HG03103 (cell line): Measurements from ENCODE around the gene HSPA1A.
"Not testable (repeated sequence)": the region's sequence is repeated elsewhere in the genome, so short reads cannot be mapped to it uniquely, and the experiment has no call there.

ENCODE experiments used
- ATAC-seq: cut with Tn5 transposase; IDR thresholded peaks from one replicate; pipeline ENCODE4 v1.9.1; 2021; ENCODE audit warnings: low read depth; ENCODE audit not compliant: unreplicated experiment

HSPA1A gene

DNA sequence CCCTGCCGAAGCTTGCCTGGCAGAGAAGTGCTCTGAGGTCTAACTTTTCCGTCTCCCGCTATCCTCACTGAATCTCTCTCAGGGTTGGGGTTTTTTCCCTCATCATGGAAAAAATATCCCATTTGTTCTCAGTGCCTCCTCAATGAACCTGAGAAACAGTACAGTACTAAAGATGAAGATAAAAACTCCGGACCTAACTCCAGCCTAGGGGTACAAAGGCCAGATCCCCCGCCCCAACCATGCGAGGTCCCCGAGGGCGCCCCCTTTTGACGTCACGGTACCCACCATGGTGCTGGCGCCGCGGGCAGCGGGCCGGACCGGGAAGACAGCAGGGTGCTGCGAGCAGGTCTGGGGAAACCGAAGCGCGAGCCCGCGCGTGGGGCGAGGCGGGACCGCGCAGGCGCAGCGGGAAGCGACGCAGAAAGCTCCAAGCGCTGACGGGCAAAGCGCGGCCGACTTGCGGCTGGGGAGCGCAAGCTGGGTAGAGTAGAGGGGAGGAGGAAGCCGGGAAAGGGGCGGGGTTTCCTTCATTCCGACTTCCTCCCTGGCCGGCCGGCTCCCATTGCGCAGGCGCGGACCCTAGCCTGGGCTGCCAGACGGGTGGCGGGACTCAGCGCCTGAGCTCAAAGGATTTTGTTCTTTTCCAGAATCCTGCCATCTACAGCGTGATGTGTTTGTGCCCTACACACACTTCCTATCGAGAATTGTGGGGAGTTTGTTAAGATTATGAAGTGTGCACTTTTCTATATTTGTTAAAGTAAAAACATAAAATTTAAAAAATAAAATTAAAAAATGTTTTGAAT, 8.7 kb upstream of the HSPA1A start, which contains the start of gene LSM2:
LSM2 (minus strand) TSS at position 497 of the 803 bp plus-strand sequence; CDS start at position 288, 209 bp downstream.
- peak; percentile 83 for ATAC-seq

DNA sequence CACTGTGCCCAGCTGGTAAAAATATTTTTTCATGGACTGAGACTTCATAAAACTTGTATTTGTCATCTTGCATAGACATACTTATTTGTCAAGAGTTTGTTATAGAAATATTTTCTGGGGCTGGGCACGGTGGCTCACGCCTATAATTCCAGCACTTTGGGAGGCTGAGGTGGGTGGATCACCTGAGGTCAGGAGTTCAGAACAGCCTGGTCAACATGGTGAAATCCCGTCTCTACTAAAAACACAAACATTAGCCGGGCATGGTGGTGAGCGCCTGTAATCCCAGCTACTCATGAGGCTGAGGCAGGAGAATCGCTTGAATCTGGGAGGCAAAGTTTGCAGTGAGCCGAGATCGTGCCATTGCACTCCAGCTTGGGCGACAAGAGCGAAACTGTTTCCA, 6.7 kb upstream of the HSPA1A start:
- ATAC-seq, result not testable (repeated sequence)

DNA sequence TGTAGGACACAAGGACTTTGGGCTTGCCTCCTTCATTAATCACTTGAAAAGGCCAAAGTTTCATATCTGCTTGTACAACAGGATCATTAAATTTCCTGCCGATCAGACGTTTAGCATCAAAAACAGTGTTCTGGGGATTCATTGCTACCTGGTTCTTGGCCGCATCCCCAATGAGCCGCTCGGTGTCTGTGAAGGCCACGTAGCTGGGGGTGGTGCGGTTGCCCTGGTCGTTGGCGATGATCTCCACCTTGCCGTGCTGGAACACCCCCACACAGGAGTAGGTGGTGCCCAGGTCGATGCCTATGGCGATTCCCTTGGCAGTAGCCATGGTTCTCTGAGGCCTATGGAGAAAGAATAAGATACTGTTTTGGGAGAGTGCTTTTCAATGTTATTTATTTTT, 3.7 kb upstream of the HSPA1A start:
- ATAC-seq, result no peak

DNA sequence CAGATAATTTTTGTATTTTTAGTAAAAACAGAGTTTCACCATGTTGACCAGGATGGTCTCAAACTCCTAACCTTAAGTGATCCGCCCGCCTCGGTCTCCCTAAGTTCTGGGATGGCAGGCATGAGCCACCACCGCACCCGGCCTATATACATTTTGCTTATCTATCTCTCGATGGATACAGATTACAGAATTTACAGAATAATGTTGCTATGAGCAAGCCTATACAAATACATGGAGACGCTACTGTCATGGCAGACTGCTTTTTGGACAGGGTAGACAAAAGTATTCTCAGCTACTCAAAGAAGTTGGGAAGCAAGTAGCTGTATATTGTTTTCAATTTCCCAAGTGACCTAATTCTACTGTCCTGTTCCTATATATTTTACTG, 1.9 kb upstream of the HSPA1A start:
- ATAC-seq, result no peak

DNA sequence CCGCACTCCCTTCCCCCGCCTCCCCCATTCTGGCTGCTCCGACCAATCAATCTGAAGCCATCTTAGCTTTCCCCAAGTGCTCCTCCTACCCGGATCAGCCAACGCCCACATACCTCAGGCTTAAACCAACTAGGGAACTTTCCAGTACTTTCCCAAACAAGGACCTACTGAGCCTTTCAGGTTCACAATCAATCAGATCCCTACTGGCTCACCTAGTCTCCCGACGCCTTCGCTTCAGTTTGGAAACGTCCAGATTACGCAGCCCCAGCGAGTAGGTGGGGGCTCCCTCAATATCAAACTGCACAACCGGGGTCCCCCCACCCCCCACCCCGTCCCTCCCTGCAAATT, 692 bp upstream of the HSPA1A start:
- no peak for ATAC-seq

DNA sequence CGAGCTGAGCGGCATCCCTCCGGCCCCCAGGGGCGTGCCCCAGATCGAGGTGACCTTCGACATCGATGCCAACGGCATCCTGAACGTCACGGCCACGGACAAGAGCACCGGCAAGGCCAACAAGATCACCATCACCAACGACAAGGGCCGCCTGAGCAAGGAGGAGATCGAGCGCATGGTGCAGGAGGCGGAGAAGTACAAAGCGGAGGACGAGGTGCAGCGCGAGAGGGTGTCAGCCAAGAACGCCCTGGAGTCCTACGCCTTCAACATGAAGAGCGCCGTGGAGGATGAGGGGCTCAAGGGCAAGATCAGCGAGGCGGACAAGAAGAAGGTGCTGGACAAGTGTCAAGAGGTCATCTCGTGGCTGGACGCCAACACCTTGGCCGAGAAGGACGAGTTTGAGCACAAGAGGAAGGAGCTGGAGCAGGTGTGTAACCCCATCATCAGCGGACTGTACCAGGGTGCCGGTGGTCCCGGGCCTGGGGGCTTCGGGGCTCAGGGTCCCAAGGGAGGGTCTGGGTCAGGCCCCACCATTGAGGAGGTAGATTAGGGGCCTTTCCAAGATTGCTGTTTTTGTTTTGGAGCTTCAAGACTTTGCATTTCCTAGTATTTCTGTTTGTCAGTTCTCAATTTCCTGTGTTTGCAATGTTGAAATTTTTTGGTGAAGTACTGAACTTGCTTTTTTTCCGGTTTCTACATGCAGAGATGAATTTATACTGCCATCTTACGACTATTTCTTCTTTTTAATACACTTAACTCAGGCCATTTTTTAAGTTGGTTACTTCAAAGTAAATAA, 2.0 kb downstream of the HSPA1A start:
- ATAC-seq, result not testable (repeated sequence)

DNA sequence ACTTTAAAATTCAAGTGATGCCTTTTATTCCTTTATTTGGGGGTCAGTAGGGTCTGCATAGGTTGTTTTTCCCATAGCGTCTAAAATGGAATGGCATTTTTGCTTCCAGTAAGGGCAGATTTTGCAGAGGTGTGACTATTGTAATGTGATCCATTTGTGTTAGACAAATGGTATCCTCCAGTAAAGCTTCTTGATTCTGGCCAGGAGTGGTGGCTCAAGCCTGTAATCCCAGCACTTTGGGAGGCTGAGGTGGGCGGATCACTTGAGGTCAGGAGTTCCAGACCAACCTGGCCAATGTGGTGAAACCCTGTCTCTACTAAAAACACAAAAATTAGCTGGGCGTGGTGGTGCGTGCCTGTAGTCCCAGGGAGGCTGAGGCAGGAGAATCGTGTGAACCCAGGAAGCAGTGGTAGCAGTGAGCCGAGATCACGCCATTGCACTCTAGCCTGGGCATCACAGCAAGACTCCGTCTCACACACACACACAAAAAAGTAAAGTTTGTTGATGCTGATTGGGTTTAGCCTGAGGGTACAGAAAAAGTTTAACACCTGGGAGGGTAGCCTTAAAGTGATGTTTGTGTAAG, 2.7 kb downstream of the HSPA1A start:
- ATAC-seq, result not testable (repeated sequence)

DNA sequence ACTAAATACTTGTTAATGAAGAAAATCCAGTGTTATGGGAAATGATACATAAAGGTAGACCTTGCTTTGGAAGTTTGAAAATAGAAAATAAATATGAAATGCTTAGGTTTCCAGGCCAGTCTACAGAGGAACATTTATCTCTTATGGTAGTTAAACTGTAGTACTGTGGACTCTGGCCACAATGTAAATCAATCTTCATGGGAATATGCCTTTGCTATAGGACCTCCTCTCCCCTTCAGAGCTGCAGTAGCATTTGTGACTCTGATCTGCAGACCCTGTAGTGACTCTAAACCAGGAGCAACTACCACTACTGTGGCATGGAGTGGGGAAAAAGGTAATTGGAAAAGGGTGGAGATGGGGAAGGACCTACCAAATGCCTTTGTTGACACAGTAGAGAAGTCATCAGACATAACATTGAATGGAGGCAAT, 4.5 kb downstream of the HSPA1A start:
- no peak for ATAC-seq

DNA sequence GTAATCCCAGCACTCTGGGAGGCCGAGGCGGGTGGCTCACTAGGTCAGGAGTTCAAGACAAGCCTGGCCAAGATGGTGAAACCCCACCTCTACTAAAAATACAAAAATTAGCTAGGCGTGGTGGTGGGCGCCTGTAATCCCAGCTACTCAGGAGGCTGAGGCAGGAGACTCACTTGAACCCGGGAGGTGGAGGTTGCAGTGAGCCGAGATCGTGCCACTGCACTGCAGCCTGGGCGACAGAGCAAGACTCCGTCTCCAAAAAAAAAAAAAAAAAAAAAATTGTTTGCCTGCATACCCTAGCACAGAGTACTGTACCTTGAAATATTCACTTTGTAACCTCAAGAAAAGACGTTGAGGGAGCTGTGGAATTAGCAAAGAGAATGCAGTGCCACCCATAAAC, 5.1 kb downstream of the HSPA1A start:
- not testable (repeated sequence) for ATAC-seq

DNA sequence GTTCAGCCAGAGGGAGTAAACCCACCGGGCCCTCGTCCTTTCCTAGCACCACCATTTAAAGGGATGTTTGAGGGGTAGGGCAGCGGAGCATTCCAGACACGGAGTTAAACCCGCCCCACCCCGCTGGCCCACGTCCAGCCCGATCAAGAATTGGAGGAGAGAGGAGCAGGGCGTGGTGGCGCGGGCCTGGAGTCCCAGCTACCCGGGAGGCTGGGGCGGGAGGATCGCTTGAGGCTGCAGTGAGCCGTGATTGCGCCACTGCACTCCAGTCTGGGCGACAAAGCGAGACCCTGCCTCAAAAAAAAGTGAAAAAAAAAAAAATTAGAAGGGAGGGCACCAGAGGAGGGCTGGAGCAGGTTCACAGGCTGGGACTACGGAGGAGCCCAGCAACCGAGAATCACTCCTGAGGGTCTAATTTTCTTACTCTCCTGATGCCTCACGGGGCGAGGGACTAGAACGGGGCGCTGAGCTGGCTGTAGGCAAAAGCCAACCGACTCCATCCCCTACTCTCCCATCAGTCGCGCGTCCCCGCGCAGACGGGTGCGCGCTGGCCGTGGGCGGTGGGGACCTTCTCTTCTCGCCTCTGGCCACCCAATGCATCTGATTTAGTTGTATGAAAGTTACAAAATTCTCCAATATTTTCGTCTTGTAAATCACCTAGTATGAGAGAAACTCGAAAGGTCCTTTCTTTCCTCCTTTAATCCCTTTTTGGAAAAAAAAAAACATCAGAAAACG, 6.1 kb downstream of the HSPA1A start:
- no peak for ATAC-seq

DNA sequence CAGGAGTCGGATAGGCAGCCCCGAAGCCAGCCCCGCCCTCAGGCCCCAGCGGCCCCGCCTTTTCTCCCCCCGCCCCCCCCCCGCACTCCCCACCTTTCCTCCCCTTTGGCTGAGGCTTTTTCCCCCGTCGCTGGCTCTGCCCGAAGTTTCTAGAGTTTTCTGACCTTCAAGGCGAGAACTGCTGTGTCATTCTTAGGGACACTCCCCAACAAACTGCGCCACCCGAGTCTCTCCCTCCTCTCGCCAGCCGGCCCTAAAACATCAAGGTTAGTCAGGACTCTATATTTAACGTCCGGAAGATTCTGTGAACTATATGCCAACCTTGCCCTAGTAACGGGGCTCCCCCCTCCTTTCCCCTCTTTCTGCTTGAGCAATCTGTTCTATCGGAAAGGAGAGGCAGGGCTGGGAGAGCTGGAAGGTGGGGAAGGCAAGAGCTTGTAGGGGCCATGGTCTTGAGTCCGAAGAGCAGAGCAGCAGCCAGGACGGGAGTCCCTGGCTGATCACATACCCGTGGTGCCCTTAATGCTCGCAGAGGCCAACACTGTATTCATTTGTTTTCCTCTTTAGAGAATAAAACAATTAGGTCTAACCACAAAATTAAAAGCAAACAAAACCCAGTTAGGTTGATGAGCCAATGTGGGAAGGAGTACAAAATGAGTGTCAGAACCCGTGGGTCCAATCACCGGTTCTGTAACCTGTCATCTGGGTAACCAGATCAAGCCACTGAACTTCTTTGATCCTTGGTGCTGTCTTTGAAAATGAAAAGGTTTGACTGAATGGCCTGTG, 6.9 kb downstream of the HSPA1A start:
- ATAC-seq, result peak; percentile 39

DNA sequence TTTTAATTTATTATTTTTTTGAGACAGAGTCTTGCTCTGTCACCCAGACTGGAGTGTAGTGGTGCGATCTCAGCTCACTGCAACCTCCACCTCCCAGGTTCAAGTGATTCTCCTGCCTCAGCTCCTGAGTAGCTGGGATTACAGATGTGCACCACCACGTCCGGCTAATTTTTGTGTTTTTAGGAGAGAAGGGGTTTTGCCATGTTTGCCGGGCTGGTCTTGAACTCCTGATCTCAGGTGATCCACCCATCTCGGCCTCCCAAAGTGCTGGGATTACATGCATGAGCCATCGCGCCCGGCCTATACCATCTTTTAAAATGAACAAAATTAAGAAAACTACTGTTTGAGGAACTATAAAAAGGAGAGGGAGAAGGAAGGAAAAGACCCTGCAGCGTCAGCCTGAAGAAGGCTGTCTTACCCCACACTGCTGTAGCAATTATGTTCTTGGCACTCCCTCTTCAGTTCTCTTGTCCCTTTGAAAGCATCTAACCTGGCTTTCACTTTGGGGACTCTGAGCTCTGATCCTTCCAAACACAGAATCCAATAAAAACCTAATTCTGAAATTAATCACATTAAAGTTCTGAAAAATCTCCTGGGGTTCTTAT, 8.4 kb downstream of the HSPA1A start:
- ATAC-seq, result not testable (repeated sequence)

DNA sequence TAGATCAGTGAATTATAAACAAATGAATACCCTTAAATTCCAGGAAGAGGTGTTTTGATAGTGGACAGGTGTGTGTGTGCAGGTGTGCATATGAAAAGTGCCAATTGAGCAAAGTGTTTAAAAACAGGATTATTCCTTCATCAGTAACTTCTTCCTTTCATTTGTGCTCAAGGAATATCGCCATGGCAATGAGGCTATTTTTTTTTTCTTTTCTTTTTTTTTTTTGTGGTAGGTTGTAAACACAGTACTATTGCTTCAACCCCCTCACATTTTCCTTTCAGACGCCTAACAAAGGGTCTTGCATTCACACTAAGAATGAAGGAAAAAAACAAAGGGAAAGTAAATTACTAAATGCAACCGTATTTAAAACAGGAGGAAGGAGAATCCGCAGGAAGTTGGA, 10.2 kb downstream of the HSPA1A start:
- ATAC-seq, result no peak

DNA sequence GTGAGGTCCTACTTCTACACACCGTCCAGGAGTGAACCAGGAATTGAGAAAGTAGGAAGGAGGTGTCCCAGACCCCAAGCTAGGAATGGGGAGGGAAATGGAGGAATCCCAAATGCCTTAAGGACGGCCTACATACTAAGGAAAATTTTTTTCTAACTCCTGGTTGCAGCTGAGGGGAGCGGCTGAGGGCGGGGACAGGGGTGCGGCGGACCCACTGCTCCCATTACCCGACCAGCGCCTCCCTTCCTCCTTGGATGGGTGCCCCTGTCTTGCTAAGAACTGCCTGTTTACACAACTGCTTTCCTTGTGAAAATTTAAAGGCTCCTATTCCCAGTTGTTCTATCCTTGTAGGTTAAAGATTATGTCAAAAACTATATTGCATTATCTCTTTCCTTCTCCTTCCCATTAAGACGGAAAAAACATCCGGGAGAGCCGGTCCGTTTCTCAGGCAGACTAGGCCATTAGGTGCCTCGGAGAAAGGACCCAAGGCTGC, 11.5 kb downstream of the HSPA1A start:
- no peak for ATAC-seq

DNA sequence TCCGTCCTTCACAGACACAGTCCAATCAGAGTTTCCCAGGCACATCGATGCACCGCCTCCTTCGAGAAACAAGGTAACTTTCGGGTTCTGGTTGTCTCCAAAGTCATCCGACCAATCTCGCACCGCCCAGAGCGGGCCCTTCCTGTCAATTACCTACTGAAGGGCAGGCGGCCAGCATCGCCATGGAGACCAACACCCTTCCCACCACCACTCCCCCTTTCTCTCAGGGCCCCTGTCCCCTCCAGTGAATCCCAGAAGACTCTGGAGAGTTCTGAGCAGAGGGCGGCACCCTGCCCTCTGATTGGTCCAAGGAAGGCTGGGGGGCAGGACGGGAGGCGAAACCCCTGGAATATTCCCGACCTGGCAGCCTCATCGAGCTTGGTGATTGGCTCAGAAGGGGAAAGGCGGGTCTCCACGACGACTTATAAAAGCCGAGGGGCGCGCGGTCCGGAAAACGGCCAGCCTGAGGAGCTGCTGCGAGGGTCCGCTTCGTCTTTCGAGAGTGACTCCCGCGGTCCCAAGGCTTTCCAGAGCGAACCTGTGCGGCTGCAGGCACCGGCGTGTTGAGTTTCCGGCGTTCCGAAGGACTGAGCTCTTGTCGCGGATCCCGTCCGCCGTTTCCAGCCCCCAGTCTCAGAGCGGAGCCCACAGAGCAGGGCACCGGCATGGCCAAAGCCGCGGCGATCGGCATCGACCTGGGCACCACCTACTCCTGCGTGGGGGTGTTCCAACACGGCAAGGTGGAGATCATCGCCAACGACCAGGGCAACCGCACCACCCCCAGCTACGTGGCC, 12.1 kb downstream of the HSPA1A start, which contains the start of gene HSPA1B:
HSPA1B (plus strand) TSS at position 453 of the 794 bp plus-strand sequence; CDS start at position 666, 213 bp downstream.
- peak; percentile 55 for ATAC-seq

DNA sequence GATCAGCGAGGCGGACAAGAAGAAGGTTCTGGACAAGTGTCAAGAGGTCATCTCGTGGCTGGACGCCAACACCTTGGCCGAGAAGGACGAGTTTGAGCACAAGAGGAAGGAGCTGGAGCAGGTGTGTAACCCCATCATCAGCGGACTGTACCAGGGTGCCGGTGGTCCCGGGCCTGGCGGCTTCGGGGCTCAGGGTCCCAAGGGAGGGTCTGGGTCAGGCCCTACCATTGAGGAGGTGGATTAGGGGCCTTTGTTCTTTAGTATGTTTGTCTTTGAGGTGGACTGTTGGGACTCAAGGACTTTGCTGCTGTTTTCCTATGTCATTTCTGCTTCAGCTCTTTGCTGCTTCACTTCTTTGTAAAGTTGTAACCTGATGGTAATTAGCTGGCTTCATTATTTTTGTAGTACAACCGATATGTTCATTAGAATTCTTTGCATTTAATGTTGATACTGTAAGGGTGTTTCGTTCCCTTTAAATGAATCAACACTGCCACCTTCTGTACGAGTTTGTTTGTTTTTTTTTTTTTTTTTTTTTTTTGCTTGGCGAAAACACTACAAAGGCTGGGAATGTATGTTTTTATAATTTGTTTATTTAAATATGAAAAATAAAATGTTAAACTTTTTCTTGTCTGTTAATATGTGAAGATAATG, 14.4 kb downstream of the HSPA1A start:
- ATAC-seq, result no peak

DNA sequence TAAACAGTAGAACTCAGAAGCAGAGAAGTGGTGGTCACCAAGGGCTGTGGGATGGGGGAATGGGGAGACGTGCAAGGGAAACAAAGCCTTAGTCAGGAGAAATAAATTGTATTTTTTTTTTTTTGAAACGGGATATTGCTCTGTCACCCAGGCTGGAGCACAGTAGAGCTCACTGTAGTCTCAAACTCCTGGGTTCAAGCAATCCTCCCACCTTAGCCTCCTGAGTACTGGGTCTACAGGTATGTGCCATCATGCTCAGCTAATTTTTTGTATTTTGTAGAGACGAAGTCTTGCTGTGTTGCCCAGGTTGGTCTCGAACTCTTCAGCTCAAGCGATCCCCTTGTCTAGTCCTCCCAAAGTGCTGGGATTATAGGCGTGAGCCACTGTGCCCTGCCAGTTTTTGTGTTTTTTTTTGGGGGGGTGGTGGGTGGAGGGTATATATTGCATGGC, 15.6 kb downstream of the HSPA1A start:
- no peak for ATAC-seq
